Lung (tissue), 12 donors: ENCODE data around the gene FLNC. TPM values are rescaled to one million over a fixed set of nuclear protein-coding genes. Genes with fewer than 3 reads are reported as not detected.
A peak's percentile ranks its signal among the peaks of the same experiment; 100 is the strongest.

ENCODE experiments used
- ATAC-seq: fragments of 200-7000 bp; cut with Tn5 transposase; one replicate; pipeline ENCODE4 v1.9.1; 2020; ENCODE audit warnings: moderate number of reproducible peaks; ENCODE audit not compliant: insufficient read depth, low FRiP score
- DNase-seq, 3 donors: peaks; one replicate each; pipeline ENCODE4 v3.0.0-alpha.2; 2013 to 2017
- H3K27ac ChIP-seq, 2 donors: one replicate each; pipeline ENCODE4 v1.5.1; 2013; ENCODE audit warnings: mild to moderate bottlenecking in 2 of 2, moderate library complexity in 2 of 2, control low read depth in 1 of 2, inconsistent platforms in 1 of 2, low read depth in 1 of 2, low read length in 1 of 2
- H3K27me3 ChIP-seq, 3 donors: one replicate each; pipeline ENCODE4 v1.5.1; 2013; ENCODE audit warnings: low read length in 2 of 3; ENCODE audit not compliant: control insufficient read depth in 3 of 3, insufficient read depth in 3 of 3
- H3K36me3 ChIP-seq, 4 donors: one replicate each; pipeline ENCODE4 v1.5.1; 2013; ENCODE audit warnings: low read length in 4 of 4, mild to moderate bottlenecking in 1 of 4, moderate library complexity in 1 of 4; ENCODE audit not compliant: control insufficient read depth in 4 of 4, insufficient read depth in 4 of 4
- H3K4me1 ChIP-seq, 5 donors: one replicate each; pipeline ENCODE4 v1.5.1; 2013; ENCODE audit warnings: low read length in 5 of 5, mild to moderate bottlenecking in 2 of 5, moderate library complexity in 1 of 5; ENCODE audit not compliant: control insufficient read depth in 5 of 5, insufficient read depth in 5 of 5
- H3K4me3 ChIP-seq: one replicate; pipeline ENCODE4 v1.5.1; 2013; ENCODE audit warnings: mild to moderate bottlenecking, control low read depth, moderate library complexity
- H3K9ac ChIP-seq, 2 donors: one replicate each; pipeline ENCODE4 v1.5.1; 2013; ENCODE audit warnings: low read length in 2 of 2, control low read depth in 1 of 2; ENCODE audit not compliant: insufficient read depth in 1 of 2
- H3K9me3 ChIP-seq, 4 donors: one replicate each; pipeline ENCODE4 v1.5.1; 2013; ENCODE audit warnings: low read length in 3 of 4, mild to moderate bottlenecking in 1 of 4, moderate library complexity in 1 of 4; ENCODE audit not compliant: control insufficient read depth in 4 of 4, insufficient read depth in 3 of 4
- WGBS, 2 donors: extraction: QIAGEN DNeasy Blood & Tissue Kit; methylation state at CpG; one replicate each; pipeline ENCODE4 v1.1.7; 2013; 5-methylcytosine and 5-hydroxymethylcytosine counted together
- polyA plus RNA-seq, 2 donors: library from polyadenylated mRNA; stranded (reverse); fragments of 200-250 nt; gene quantifications; one replicate each; pipeline ENCODE4 v1.2.1, GENCODE V29; 2013
- total RNA-seq, 2 donors: library from RNA; depleted of rRNA in 1 of 2; stranded (reverse); fragments of >200 nt in 1 of 2; gene quantifications; one replicate each; pipeline ENCODE4 v1.2.1, GENCODE V29; 2014 to 2021
- TF ChIP-seq, protein P1 (sequence below): IDR thresholded peaks from 2 replicates; pipeline ENCODE4 v1.5.1; 2012; ENCODE audit warnings: mild to moderate bottlenecking; ENCODE audit errors: control extremely low read depth, extremely low read depth
- donor health status: control.
- donor health status: control.
- donor health status: Bipolar disorder and iron deficiency.
- donor health status: healthy.
- donor health status: DM: yes; HTN: yes; CAD: no.

The FLNC gene
- total and polyA plus RNA-seq, 4 donors = 2.0 to 24.2 (median 7.7) TPM

- 93 to 97% methylated on average over 27 of the region's 27 CpGs for WGBS, 2 donors
- TF ChIP-seq, protein P1, sequence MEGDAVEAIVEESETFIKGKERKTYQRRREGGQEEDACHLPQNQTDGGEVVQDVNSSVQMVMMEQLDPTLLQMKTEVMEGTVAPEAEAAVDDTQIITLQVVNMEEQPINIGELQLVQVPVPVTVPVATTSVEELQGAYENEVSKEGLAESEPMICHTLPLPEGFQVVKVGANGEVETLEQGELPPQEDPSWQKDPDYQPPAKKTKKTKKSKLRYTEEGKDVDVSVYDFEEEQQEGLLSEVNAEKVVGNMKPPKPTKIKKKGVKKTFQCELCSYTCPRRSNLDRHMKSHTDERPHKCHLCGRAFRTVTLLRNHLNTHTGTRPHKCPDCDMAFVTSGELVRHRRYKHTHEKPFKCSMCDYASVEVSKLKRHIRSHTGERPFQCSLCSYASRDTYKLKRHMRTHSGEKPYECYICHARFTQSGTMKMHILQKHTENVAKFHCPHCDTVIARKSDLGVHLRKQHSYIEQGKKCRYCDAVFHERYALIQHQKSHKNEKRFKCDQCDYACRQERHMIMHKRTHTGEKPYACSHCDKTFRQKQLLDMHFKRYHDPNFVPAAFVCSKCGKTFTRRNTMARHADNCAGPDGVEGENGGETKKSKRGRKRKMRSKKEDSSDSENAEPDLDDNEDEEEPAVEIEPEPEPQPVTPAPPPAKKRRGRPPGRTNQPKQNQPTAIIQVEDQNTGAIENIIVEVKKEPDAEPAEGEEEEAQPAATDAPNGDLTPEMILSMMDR = no peak
- peaks cover 0 to 8% (median 5%) of the 10 kb centered on the region in 3 donors for H3K27me3 ChIP-seq
- DNase-seq (no peak), ATAC-seq (no peak)
- no peak overlapping the region for H3K9ac ChIP-seq
- H3K27ac ChIP-seq = no peak overlapping the region
- H3K4me3 ChIP-seq = no peak overlapping the region
- peaks cover 0 to 28% (median 8%) of the 10 kb centered on the region in 5 donors for H3K4me1 ChIP-seq
- H3K36me3 ChIP-seq = peaks cover 0 to 15% (median 11%) of the 10 kb centered on the region in 4 donors
- H3K9me3 ChIP-seq = no peaks in the 10 kb centered on the region
Observed at GRCh38 chr7:128865996-128866877, 36.0 kb downstream of the FLNC start.

- WGBS, 2 donors = 88 to 94% methylated on average over 4 of the region's 4 CpGs
- TF ChIP-seq, protein P1 = no peak
- H3K4me1 ChIP-seq = peaks cover 0 to 25% (median 5%) of the 10 kb centered on the region in 5 donors
Observed at GRCh38 chr7:128867241-128867640, 37.0 kb downstream of the FLNC start.

DNA sequence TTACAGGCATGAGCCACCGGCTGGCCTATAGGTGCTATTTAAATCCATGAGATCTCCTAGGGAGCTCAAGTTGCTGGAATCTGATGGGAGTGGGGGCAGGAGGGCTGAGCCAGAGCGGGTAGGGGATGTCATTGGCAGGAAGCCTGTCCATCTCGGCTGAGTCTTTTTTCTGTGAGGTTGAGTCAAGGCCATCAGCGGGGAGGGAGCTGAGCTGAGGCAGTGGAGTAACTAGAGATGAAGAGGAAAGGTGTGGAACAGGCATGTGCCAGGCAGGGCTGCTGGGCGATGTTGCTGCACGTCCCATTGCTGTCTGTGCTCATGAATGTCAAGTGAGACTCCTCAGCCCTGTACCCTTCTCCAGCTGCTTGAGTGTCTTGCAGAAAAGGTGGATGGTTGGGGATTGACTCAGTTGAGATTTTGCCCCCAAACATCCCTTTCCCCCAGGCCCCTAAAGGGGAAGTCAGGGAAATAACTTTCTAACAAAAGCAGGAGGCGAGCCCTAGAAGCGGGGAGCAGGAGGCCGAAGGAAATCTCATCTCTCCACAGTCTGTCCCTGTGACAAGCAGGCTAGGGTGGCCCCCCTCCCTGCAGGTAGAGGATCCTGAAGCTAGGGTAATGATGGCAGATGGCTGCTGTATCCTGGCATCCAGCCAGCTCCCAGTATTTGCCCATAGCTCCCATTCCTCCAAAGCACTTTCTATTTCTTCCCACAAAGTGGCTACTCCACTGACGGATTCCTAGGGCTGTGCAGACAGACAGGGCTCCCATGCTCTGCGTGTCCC, 37.8 kb downstream of the FLNC start:
- peaks cover 0 to 8% (median 5%) of the 10 kb centered on the region in 3 donors for H3K27me3 ChIP-seq
- no peaks in the 10 kb centered on the region for H3K9me3 ChIP-seq
- peaks cover 0 to 15% (median 11%) of the 10 kb centered on the region in 4 donors for H3K36me3 ChIP-seq
- H3K27ac ChIP-seq = no peak overlapping the region
- DNase-seq = peak in 1 of 3 donors; percentile 32
- no peak overlapping the region for H3K9ac ChIP-seq
- H3K4me1 ChIP-seq = peaks cover 0 to 24% (median 3%) of the 10 kb centered on the region in 5 donors
- 82 to 83% methylated on average over 11 of the region's 11 CpGs for WGBS, 2 donors
- ATAC-seq = no peak
- TF ChIP-seq, protein P1 = no peak
- H3K4me3 ChIP-seq = no peak overlapping the region

More at GRCh38 chr7:128867241-128867640, 37.0 kb downstream of the FLNC start:
- Histone ChIP-seq H3K27me3 (peaks cover 0 to 8% (median 5%) of the 10 kb centered on the region in 3 donors), H3K9me3 (no peaks in the 10 kb centered on the region), H3K36me3 (peaks cover 0 to 15% (median 11%) of the 10 kb centered on the region in 4 donors), H3K4me3 (no peak overlapping the region), H3K9ac (no peak overlapping the region), H3K27ac (no peak overlapping the region)
- DNase-seq (no peak), ATAC-seq (no peak)
